OCI-LY3 (cell line): Measurements from ENCODE around the gene COPG1.

Experiments
- H2AFZ ChIP-seq: fragments of 200-600, 300-600 bp; shearing (Covaris generic); 2 replicates; pipeline ENCODE4 v1.6.0; 2014; ENCODE audit warnings: antibody characterized with exemption, low read depth, low read length
- H3K27ac ChIP-seq: fragments of 200-600, 300-600 bp; sonication (generic); 2 replicates; pipeline ENCODE4 v1.5.1; 2014; ENCODE audit warnings: mild to moderate bottlenecking, low read length, moderate library complexity, mixed read lengths
- H3K27me3 ChIP-seq: fragments of 200-600, 300-600 bp; sonication (generic); 2 replicates; pipeline ENCODE4 v1.6.1; 2014; ENCODE audit warnings: low read depth, low read length, mixed read lengths
- H3K36me3 ChIP-seq: fragments of 200-600, 300-600 bp; sonication (generic); replicated peaks from 2 replicates; pipeline ENCODE3; 2014; ENCODE audit warnings: low read depth, low read length, mixed read lengths
- H3K4me1 ChIP-seq: fragments of 300-600, 200-600 bp; sonication (generic); 2 replicates; pipeline ENCODE4 v1.6.1; 2014; ENCODE audit warnings: low read length, mixed read lengths
- H3K4me2 ChIP-seq: fragments of 200-600, 300-600 bp; sonication (generic); 2 replicates; pipeline ENCODE4 v1.6.1; 2014; ENCODE audit warnings: low read length, mixed read lengths
- H3K4me3 ChIP-seq: fragments of 300-600, 200-600 bp; sonication (generic); 2 replicates; pipeline ENCODE4 v1.5.1; 2014; ENCODE audit warnings: antibody characterized with exemption, mild to moderate bottlenecking, low read length, moderate library complexity
- H3K79me2 ChIP-seq: fragments of 300-600, 200-600 bp; shearing (Covaris generic); 2 replicates; pipeline ENCODE4 v1.6.1; 2014; ENCODE audit warnings: mild to moderate bottlenecking, low read length, mixed read lengths
- H3K9ac ChIP-seq: fragments of 300-600, 200-600 bp; shearing (Covaris generic); 2 replicates; pipeline ENCODE4 v1.6.0; 2014; ENCODE audit warnings: mild to moderate bottlenecking, low read length, moderate library complexity
- H3K9me3 ChIP-seq: fragments of 200-600, 300-600 bp; shearing (Covaris generic); 2 replicates; pipeline ENCODE4 v1.6.1; 2014; ENCODE audit warnings: low read length, mixed read lengths; ENCODE audit not compliant: insufficient read depth
- H4K20me1 ChIP-seq: fragments of 200-600, 300-600 bp; sonication (generic); 2 replicates; pipeline ENCODE4 v1.6.1; 2016; ENCODE audit warnings: low read length, mixed read lengths; ENCODE audit not compliant: insufficient read depth
- CTCF ChIP-seq: fragments of 200-600, 300-600 bp; sonication (generic); IDR thresholded peaks from 2 replicates; pipeline ENCODE4 v1.5.1; 2014; ENCODE audit warnings: antibody characterized with exemption, low read length, low read depth
- EZH2phosphoT487 ChIP-seq: fragments of 200-600 bp; shearing (Covaris generic); IDR thresholded peaks from 2 replicates; pipeline ENCODE4 v1.6.1; 2018; ENCODE audit warnings: antibody characterized with exemption, mixed run types, low read depth

The COPG1 gene

GRCh38 chr3:129224984-129225393 is 24.4 kb upstream of the COPG1 start:
- TF ChIP-seq CTCF (no peak), EZH2phosphoT487 (no peak)
- H3K9ac ChIP-seq, result peak overlapping the region; percentile 50
- peak overlapping the region; percentile 57 for H3K4me2 ChIP-seq
- peaks cover 10% of the 10 kb centered on the region for H3K4me1 ChIP-seq
- peak overlapping the region; percentile 86 for H2AFZ ChIP-seq
- no peaks in the 10 kb centered on the region for H3K36me3 ChIP-seq
- no peaks in the 10 kb centered on the region for H3K27me3 ChIP-seq
- peak overlapping the region; percentile 36 for H3K4me3 ChIP-seq
- H3K27ac ChIP-seq, result no peak overlapping the region
- H4K20me1 ChIP-seq, result no peaks in the 10 kb centered on the region
- no peaks in the 10 kb centered on the region for H3K9me3 ChIP-seq
- H3K79me2 ChIP-seq, result no peaks in the 10 kb centered on the region

GRCh38 chr3:129226374-129226773 is 23.0 kb upstream of the COPG1 start:
- Histone ChIP-seq H3K27ac (no peak overlapping the region), H3K4me3 (no peak overlapping the region), H2AFZ (no peak overlapping the region), H3K79me2 (no peaks in the 10 kb centered on the region), H3K9ac (no peak overlapping the region), H3K27me3 (no peaks in the 10 kb centered on the region), H4K20me1 (no peaks in the 10 kb centered on the region), H3K9me3 (no peaks in the 10 kb centered on the region), H3K4me2 (no peak overlapping the region), H3K36me3 (no peaks in the 10 kb centered on the region), H3K4me1 (peaks cover 21% of the 10 kb centered on the region)
- TF ChIP-seq EZH2phosphoT487 (no peak), CTCF (no peak)

DNA sequence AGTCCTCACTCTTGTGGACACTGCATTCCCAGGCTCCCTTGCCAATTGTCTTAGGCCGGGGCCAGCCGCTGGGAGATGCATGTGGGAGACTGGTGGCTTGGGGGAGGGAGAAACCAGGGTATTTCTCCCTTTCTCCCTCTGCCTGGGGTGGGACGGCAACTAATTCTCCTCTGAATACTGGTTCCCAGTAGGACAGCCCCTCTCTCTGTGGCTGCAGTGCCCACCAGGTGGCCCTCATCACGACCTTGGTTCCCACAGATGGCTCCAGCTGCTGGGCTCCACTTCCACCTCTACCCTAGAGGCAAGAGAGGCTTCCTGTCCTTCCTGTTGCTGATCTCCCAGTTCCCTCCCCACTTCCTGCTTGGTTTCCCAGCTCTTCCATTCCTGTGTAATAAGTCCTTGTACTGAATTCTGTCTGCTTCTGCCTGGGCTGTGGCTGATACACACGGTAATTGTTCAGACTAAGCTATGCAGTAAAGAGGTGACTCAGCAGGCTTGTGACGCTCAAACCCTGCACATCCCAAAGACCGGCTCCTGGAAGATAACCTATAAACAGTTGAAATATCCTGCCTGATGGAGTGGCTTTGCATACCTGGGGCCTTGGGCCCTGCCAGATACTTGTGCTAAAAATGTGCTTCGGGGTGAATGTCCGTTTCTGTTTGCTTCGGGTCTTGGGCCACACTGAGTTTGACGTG is 20.4 kb upstream of the COPG1 start:
- Histone ChIP-seq H3K4me1 (peaks cover 45% of the 10 kb centered on the region), H2AFZ (no peak overlapping the region), H3K9ac (no peak overlapping the region), H3K79me2 (no peaks in the 10 kb centered on the region), H3K4me3 (no peak overlapping the region), H3K27me3 (no peaks in the 10 kb centered on the region), H3K4me2 (no peak overlapping the region), H3K36me3 (no peaks in the 10 kb centered on the region), H3K27ac (no peak overlapping the region), H3K9me3 (no peaks in the 10 kb centered on the region), H4K20me1 (no peaks in the 10 kb centered on the region)
- no peak for TF ChIP-seq EZH2phosphoT487
- no peak for TF ChIP-seq CTCF

DNA sequence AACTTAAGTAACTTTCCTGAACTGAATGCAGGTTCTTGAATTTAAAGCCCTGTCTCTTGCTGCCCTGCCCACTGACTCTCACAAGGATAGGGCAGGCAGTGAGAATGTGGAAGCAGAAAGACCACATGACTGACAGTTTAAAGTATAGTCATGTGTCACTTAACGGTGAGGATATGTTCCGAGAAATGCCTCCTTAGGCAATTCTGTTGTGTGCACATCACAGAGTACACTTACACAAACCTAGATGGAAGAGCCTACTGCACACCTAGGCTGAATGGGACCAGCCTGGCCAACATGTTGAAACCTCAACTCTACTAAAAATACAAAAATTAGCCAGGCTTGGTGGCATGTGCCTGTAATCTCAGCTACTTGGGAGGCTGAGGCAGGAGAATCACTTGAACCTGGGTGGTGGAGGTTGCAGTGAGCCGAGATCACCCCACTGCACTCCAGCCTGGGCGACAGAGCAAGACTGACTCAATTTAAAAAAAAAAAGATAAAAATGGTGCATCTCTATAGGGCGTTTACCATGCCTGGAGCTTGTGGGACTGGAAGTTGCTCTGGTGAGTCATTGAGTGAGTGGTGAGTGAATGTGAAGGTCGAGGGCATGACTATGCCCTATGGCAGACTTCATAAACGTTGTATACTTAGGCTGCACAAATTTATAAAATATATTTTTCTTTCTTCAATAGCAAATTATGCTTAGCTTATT is 18.9 kb upstream of the COPG1 start:
- Histone ChIP-seq H3K79me2 (no peaks in the 10 kb centered on the region), H3K4me2 (peak overlapping the region; percentile 6; the same call in 1 of the 2 replicates), H3K4me3 (no peak overlapping the region), H3K9ac (no peak overlapping the region), H3K27ac (no peak overlapping the region), H2AFZ (peak overlapping the region; percentile 12; the same call in 1 of the 2 replicates), H3K4me1 (peaks cover 44% of the 10 kb centered on the region), H4K20me1 (no peaks in the 10 kb centered on the region), H3K36me3 (no peaks in the 10 kb centered on the region), H3K9me3 (no peaks in the 10 kb centered on the region), H3K27me3 (no peaks in the 10 kb centered on the region)
- TF ChIP-seq EZH2phosphoT487, result no peak
- no peak for TF ChIP-seq CTCF
